A549 (cell line): Measurements from ENCODE around the gene FHIP2A. TPM values are rescaled to one million over a fixed set of nuclear protein-coding genes. Genes with fewer than 3 reads are reported as not detected.

ENCODE experiments used
- ATAC-seq, 2 experiments: fragments of 200-7000 bp in 1 of 2; fragments of >200 bp in 1 of 2; cut with Nextera tagmentation in 1 of 2; cut with Tn5 transposase in 1 of 2; 3 replicates each; pipeline versions ENCODE4 v1.8.0 to v1.9.1; 2018 to 2020; ENCODE audit warnings: mild to moderate bottlenecking in 1 of 2, moderate library complexity in 1 of 2
- CTCF ChIA-PET: fragments of 300-600 bp; sonication (Branson Sonifier 250); formaldehyde crosslinking; extraction: SDS; loops from one replicate; lab custom pipeline; 2021; ENCODE audit warnings: antibody characterized with exemption, inconsistent platforms; lab: Yijun Ruan, JAX
- POLR2A ChIA-PET: fragments of 350-600 bp; formaldehyde crosslinking; extraction: SDS; loops from one replicate; lab custom pipeline; 2021; ENCODE audit warnings: antibody characterized with exemption, inconsistent platforms; lab: Yijun Ruan, JAX
- DNase-seq, 2 experiments: peaks; one replicate each; pipeline versions ENCODE4 v3.0.0 to v3.0.0-alpha.2; 2011 to 2016; ENCODE audit warnings: low read depth in 1 of 2, low spot score in 1 of 2
- FAIRE-seq: peaks from 2 replicates; lab custom pipeline; 2011; peaks lifted over from hg19 to GRCh38; lab: Jason Lieb, UNC
- H3K27ac ChIP-seq, 2 experiments: fragments of >200 bp; sonication (Bioruptor Twin); formaldehyde crosslinking; 3 replicates each; pipeline ENCODE4 v1.5.1; 2016 to 2017
- H3K4me1 ChIP-seq: fragments of >200 bp; sonication (Bioruptor Twin); formaldehyde crosslinking; 3 replicates; pipeline ENCODE4 v1.6.1; 2016
- H3K4me2 ChIP-seq: fragments of >200 bp; sonication (Bioruptor Twin); formaldehyde crosslinking; 3 replicates; pipeline ENCODE4 v1.6.1; 2016
- H3K4me3 ChIP-seq: fragments of >200 bp; sonication (Bioruptor Twin); formaldehyde crosslinking; 3 replicates; pipeline ENCODE4 v1.5.1; 2016
- H3K9me3 ChIP-seq: fragments of >200 bp; sonication (Bioruptor Twin); formaldehyde crosslinking; 3 replicates; pipeline ENCODE4 v1.6.1; 2016
- CTCF ChIP-seq: fragments of >200 bp; sonication (Bioruptor Twin); formaldehyde crosslinking; IDR thresholded peaks from 3 replicates; pipeline ENCODE4 v1.5.1; 2016
- EHF ChIP-seq: fragments of 250-450 bp; sonication (Bioruptor Pico); IDR thresholded peaks from 2 replicates; pipeline ENCODE4 v1.5.0; 2020; ENCODE audit warnings: mild to moderate bottlenecking
- HMGXB4 ChIP-seq: fragments of 250-450 bp; sonication (Bioruptor Pico); IDR thresholded peaks from 2 replicates; pipeline ENCODE4 v1.5.0; 2021; ENCODE audit warnings: mild to moderate bottlenecking, moderate library complexity, borderline replicate concordance
- NPAS2 ChIP-seq: fragments of 250-450 bp; sonication (Bioruptor Pico); IDR thresholded peaks from 2 replicates; pipeline ENCODE4 v1.8.0; 2022; ENCODE audit warnings: mild to moderate bottlenecking, moderate library complexity, borderline replicate concordance
- PHF8 ChIP-seq: fragments of 200-600 bp; sonication (generic); IDR thresholded peaks from 2 replicates; pipeline ENCODE4 v1.6.1; 2016; ENCODE audit warnings: low read depth, mild to moderate bottlenecking, antibody characterized with exemption, moderate library complexity, borderline replicate concordance
- RFX5 ChIP-seq: fragments of 450-650 bp; IDR thresholded peaks from 2 replicates; pipeline ENCODE4 v1.7.1; 2014; ENCODE audit warnings: antibody characterized with exemption, mild to moderate bottlenecking, moderate library complexity
- SREBF2 ChIP-seq: fragments of 450-650 bp; IDR thresholded peaks from 2 replicates; pipeline ENCODE4 v1.6.1; 2014; ENCODE audit warnings: mild to moderate bottlenecking, moderate library complexity
- ZC3H11A ChIP-seq: fragments of 450-650 bp; IDR thresholded peaks from 2 replicates; pipeline ENCODE4 v1.6.1; 2014; ENCODE audit warnings: antibody characterized with exemption, mild to moderate bottlenecking
- WGBS: methylation state at CpG from one replicate; pipeline ENCODE4 v1.1.6; 2017; ENCODE audit errors: missing lambda C conversion rate; 5-methylcytosine and 5-hydroxymethylcytosine counted together
- polyA plus RNA-seq, 4 experiments: library from polyadenylated mRNA; depleted of rRNA in 3 of 4; stranded (reverse); fragments of >200 nt; fragmentation: RNase III in 1 of 4; extraction: RNeasy Plus Mini Kit Qiagen cat#74134 plus additional on column Dnase treatment in 1 of 4; gene quantifications; 2 replicates in 3 of 4; 3 replicates in 1 of 4; pipeline ENCODE4 v1.2.3, GENCODE V29; 2011 to 2017
- TF ChIP-seq, protein P1 (sequence below): fragments of 150-350 bp; IDR thresholded peaks from 2 replicates; pipeline ENCODE4 v1.6.1; 2014; ENCODE audit warnings: low read depth, mild to moderate bottlenecking, low read length

Gene FHIP2A
- polyA plus RNA-seq, 2 of the 4 experiments (the other 2 are of a cell fraction): 8.9 to 18.4 TPM

- FAIRE-seq: no peak
- H3K4me3 ChIP-seq: no peak overlapping the region
- ChIA-PET POLR2A (no interaction called here), CTCF (interaction anchor here (0.6 to 6.1 kb wide), 4 partner anchors 10 to 352 kb away, joined by 3 to 35 read pairs (median 8); partner anchors contain the start of gene FHIP2A)
- no peaks in the 10 kb centered on the region for H3K9me3 ChIP-seq
- 88% methylated on average over 3 of the region's 3 CpGs for WGBS
- no peak for ATAC-seq
- H3K27ac ChIP-seq: no peak overlapping the region
- peaks cover 12% of the 10 kb centered on the region; the same call in 2 of the 3 replicates for H3K4me1 ChIP-seq
- DNase-seq: no peak
- no peak overlapping the region for H3K4me2 ChIP-seq
- TF ChIP-seq SREBF2: no peak
- TF ChIP-seq ZC3H11A: no peak
- TF ChIP-seq CTCF: no peak
- no peak for TF ChIP-seq PHF8
- TF ChIP-seq EHF (CRISPR knock-in tag): no peak
- no peak for TF ChIP-seq NPAS2 (CRISPR knock-in tag)
- no peak for TF ChIP-seq RFX5
These were observed 48.9 kb downstream of the FHIP2A start for GRCh38 chr10:114870486-114870885.

- H3K4me1 ChIP-seq: peaks cover 12% of the 10 kb centered on the region; the same call in 2 of the 3 replicates
- WGBS: 68% methylated on average over 2 of the region's 2 CpGs
- no peak for DNase-seq
- H3K9me3 ChIP-seq: no peaks in the 10 kb centered on the region
- no peak for ATAC-seq
- no peak for FAIRE-seq
- ChIA-PET CTCF (interaction anchor here (1.4 to 6.1 kb wide), 3 partner anchors 9 to 258 kb away, joined by 5 to 35 read pairs (median 7); partner anchors contain the start of gene FHIP2A), POLR2A (no interaction called here)
- no peak overlapping the region for H3K4me2 ChIP-seq
- H3K27ac ChIP-seq: no peak overlapping the region
- H3K4me3 ChIP-seq: no peak overlapping the region
- no peak for TF ChIP-seq HMGXB4 (CRISPR knock-in tag)
- TF ChIP-seq, protein P1, sequence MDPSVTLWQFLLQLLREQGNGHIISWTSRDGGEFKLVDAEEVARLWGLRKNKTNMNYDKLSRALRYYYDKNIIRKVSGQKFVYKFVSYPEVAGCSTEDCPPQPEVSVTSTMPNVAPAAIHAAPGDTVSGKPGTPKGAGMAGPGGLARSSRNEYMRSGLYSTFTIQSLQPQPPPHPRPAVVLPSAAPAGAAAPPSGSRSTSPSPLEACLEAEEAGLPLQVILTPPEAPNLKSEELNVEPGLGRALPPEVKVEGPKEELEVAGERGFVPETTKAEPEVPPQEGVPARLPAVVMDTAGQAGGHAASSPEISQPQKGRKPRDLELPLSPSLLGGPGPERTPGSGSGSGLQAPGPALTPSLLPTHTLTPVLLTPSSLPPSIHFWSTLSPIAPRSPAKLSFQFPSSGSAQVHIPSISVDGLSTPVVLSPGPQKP: no peak
These were observed 49.8 kb downstream of the FHIP2A start for GRCh38 chr10:114871379-114871778.

Other genes starting within 250 kb of the FHIP2A start
- gene ABLIM1, start 163.5 kb upstream of the FHIP2A start, polyA plus RNA-seq (2011; rRNA removed): 70.2 and 77.8 TPM in 2 replicates
- 21.4 to 23.2 TPM (median 22.0 TPM) in 3 replicates for gene ABLIM1, start 163.5 kb upstream of the FHIP2A start, polyA plus RNA-seq (2017; fragmentation: RNase III; extraction: RNeasy Plus Mini Kit Qiagen cat#74134 plus additional on column Dnase treatment)
- gene TRUB1, start 116.4 kb downstream of the FHIP2A start, polyA plus RNA-seq (2011; rRNA removed): 24.7 and 40.4 TPM in 2 replicates
- 19.5 to 19.9 TPM (median 19.6 TPM) in 3 replicates for gene TRUB1, start 116.4 kb downstream of the FHIP2A start, polyA plus RNA-seq (2017; fragmentation: RNase III; extraction: RNeasy Plus Mini Kit Qiagen cat#74134 plus additional on column Dnase treatment)